Measurements from ENCODE around the gene SLC39A11.

The SLC39A11 gene

GRCh38 chr17:73039282-73039681 is 53.2 kb downstream of the SLC39A11 start:
- DNase-seq = no peak

GRCh38 chr17:73031472-73031871 is 61.0 kb downstream of the SLC39A11 start:
- DNase-seq = no peak

GRCh38 chr17:73030995-73031394 is 61.5 kb downstream of the SLC39A11 start:
- peak; percentile 87 for DNase-seq

- DNase-seq = peak; percentile 82
Measured at GRCh38 chr17:73030501-73030921, 62.0 kb downstream of the SLC39A11 start.

GRCh38 chr17:73029991-73030390 is 62.5 kb downstream of the SLC39A11 start:
- DNase-seq = no peak

- no peak for DNase-seq
Measured at GRCh38 chr17:73029021-73029420, 63.5 kb downstream of the SLC39A11 start.

GRCh38 chr17:73028299-73028755 is 64.2 kb downstream of the SLC39A11 start:
- DNase-seq = no peak

- no peak for DNase-seq
Measured at GRCh38 chr17:73027130-73027741, 65.3 kb downstream of the SLC39A11 start.

- DNase-seq = no peak
Measured at GRCh38 chr17:73025041-73025560, 67.4 kb downstream of the SLC39A11 start.

GRCh38 chr17:73023759-73024158 is 68.7 kb downstream of the SLC39A11 start:
- DNase-seq = no peak

GRCh38 chr17:73022694-73023093 is 69.8 kb downstream of the SLC39A11 start:
- DNase-seq = no peak

GRCh38 chr17:73021771-73022170 is 70.7 kb downstream of the SLC39A11 start:
- peak; percentile 70 for DNase-seq

GRCh38 chr17:73020110-73020509 is 72.4 kb downstream of the SLC39A11 start:
- DNase-seq = no peak

- no peak for DNase-seq
Measured at GRCh38 chr17:73018599-73018998, 73.9 kb downstream of the SLC39A11 start.

GRCh38 chr17:73017658-73018057 is 74.8 kb downstream of the SLC39A11 start:
- no peak for DNase-seq

- no peak for DNase-seq
Measured at GRCh38 chr17:73015722-73016276, 76.7 kb downstream of the SLC39A11 start.

GRCh38 chr17:73013816-73014663 is 78.4 kb downstream of the SLC39A11 start:
- no peak for DNase-seq

- no peak for DNase-seq
Measured at GRCh38 chr17:73013301-73013700, 79.2 kb downstream of the SLC39A11 start.

GRCh38 chr17:73011016-73011486 is 81.4 kb downstream of the SLC39A11 start:
- no peak for DNase-seq

GRCh38 chr17:73010414-73010813 is 82.1 kb downstream of the SLC39A11 start:
- DNase-seq = no peak

- no peak for DNase-seq
Measured at GRCh38 chr17:73007407-73007806, 85.1 kb downstream of the SLC39A11 start.

GRCh38 chr17:73005360-73005759 is 87.1 kb downstream of the SLC39A11 start:
- no peak for DNase-seq

GRCh38 chr17:73003487-73003886 is 89.0 kb downstream of the SLC39A11 start:
- DNase-seq = no peak

- no peak for DNase-seq
Measured at GRCh38 chr17:73000832-73001231, 91.7 kb downstream of the SLC39A11 start.

Data from NCI-H1694 (cell line).